ENCODE results near the gene ZDHHC11B.

ZDHHC11B gene

GRCh38 chr5:673161-673830, 111.2 kb downstream of the ZDHHC11B start:
- no peak for DNase-seq (ENCODE audit: low read depth)
- H3K4me3 ChIP-seq (ENCODE audit: low read depth, low read length): no peak overlapping the region
- TF ChIP-seq CTCF (IDR thresholded peaks at IDR 0.05; ENCODE audit: low read depth, low read length) (no peak), MYC (IDR thresholded peaks at IDR 0.05; ENCODE audit: low read depth, low read length) (no peak), MAX (IDR thresholded peaks at IDR 0.05; ENCODE audit: low read depth, low read length) (no peak), POLR2A (IDR thresholded peaks at IDR 0.05; ENCODE audit: extremely low read depth, insufficient read length) (no peak)

GRCh38 chr5:672329-673160, 112.0 kb downstream of the ZDHHC11B start:
- peak; percentile 58 for DNase-seq (ENCODE audit: low read depth)
- TF ChIP-seq MYC (IDR thresholded peaks at IDR 0.05; ENCODE audit: low read depth, low read length) (no peak), CTCF (IDR thresholded peaks at IDR 0.05; ENCODE audit: low read depth, low read length) (no peak), POLR2A (IDR thresholded peaks at IDR 0.05; ENCODE audit: extremely low read depth, insufficient read length) (no peak), MAX (IDR thresholded peaks at IDR 0.05; ENCODE audit: low read depth, low read length) (no peak)
- no peak overlapping the region for H3K4me3 ChIP-seq (ENCODE audit: low read depth, low read length)

DNA sequence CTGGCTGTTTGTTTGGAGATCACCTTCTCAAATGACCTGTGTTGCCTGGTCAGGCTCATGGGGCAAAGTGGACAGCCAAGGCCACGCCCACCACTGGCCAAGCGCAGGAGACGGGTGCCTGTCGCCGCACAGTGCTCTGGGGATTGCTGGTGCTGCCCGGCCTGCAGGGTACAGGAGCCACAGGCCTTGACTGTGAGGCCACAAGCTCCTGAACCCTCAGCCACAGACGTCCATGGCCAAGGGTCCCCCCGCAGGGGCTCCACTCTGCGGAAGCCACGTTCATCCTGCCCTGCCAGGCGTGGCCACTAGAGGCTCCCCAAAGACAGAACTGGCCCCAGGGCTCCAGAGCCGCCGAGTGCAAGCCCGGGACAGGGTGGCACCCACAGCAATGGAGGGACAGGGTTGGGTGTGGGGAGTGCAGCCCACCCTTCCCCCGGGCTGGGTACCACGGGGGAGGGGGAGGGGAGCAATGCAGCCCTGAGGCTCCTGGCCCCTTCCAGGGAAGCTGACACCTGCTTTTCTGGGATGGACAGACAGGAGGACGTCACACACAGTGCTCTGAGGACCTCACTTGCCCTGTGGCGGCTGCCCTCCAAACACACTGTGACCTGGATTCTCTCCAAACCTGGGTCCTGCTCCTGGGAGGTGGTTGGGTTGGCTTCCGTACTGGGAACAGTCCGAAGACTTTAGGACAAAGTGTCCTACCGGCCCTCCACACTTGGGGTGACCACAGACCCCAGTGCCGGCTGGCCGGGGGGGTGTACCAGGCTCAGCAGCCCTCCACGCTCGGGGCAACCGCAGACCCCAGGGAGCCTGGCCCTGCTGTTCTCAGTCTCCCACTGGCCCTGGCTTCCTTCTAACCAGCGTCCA, 112.8 kb downstream of the ZDHHC11B start:
- no peak overlapping the region for H3K4me3 ChIP-seq (ENCODE audit: low read depth, low read length)
- peak; percentile 77 for DNase-seq (ENCODE audit: low read depth)
- TF ChIP-seq MAX (IDR thresholded peaks at IDR 0.05; ENCODE audit: low read depth, low read length) (no peak), CTCF (IDR thresholded peaks at IDR 0.05; ENCODE audit: low read depth, low read length) (peak; percentile 92), MYC (IDR thresholded peaks at IDR 0.05; ENCODE audit: low read depth, low read length) (no peak), POLR2A (IDR thresholded peaks at IDR 0.05; ENCODE audit: extremely low read depth, insufficient read length) (peak; percentile 24)

GRCh38 chr5:670396-671270, 113.9 kb downstream of the ZDHHC11B start:
- TF ChIP-seq MAX (IDR thresholded peaks at IDR 0.05; ENCODE audit: low read depth, low read length): no peak
- TF ChIP-seq MYC (IDR thresholded peaks at IDR 0.05; ENCODE audit: low read depth, low read length): no peak
- TF ChIP-seq POLR2A (IDR thresholded peaks at IDR 0.05; ENCODE audit: extremely low read depth, insufficient read length): no peak
- no peak for TF ChIP-seq CTCF (IDR thresholded peaks at IDR 0.05; ENCODE audit: low read depth, low read length)
- no peak for DNase-seq (ENCODE audit: low read depth)
- H3K4me3 ChIP-seq (ENCODE audit: low read depth, low read length): no peak overlapping the region

All from NB4 (cell line).